ENCODE data around the gene FKBP14. TPM values are rescaled to one million over a fixed set of nuclear protein-coding genes. Genes with fewer than 3 reads are reported as not detected.

Gene FKBP14
- total and polyA plus RNA-seq, 9 of the 15 experiments (the other 6 are each of a cell fraction or from before 2014, with no cell fraction given), result 5.3 to 27.9 (median 14.3) TPM

- DNase-seq (ENCODE audit: extremely low read depth in 1 of 4, low spot score in 3 of 4) (no peak), FAIRE-seq (no peak), ATAC-seq (no peak)
- Histone ChIP-seq H3K4me2 (ENCODE audit: insufficient read depth, low read length) (peak overlapping the region; percentile 46), H3K9ac (ENCODE audit: insufficient read depth in 1 of 2, low read depth in 2 of 2, low read length in 2 of 2) (no peak overlapping the region), H3K36me3 (ENCODE audit: control insufficient read depth, insufficient read depth, low read length) (peaks cover 49% of the 10 kb centered on the region), H3K27me3 (ENCODE audit: control insufficient read depth in 2 of 2, insufficient read depth in 2 of 2, low read length in 2 of 2) (no peaks in the 10 kb centered on the region), H3K4me1 (replicated peaks in 1 of 2; ENCODE audit: control insufficient read depth in 2 of 2, insufficient read depth in 2 of 2, low read length in 2 of 2) (peaks cover 2 to 8% of the 10 kb centered on the region in 2 experiments; a peak in 2 of 5 replicates), H3K4me3 (no peak overlapping the region), H3K9me3 (replicated peaks; ENCODE audit: control insufficient read depth, insufficient read depth, low read depth, low read length) (no peaks in the 10 kb centered on the region), H3K9me1 (ENCODE audit: control insufficient read depth, insufficient read depth, low read length) (no peaks in the 10 kb centered on the region), H2AFZ (ENCODE audit: low read depth, low read length) (no peak overlapping the region), H3K79me2 (ENCODE audit: control insufficient read depth, insufficient read depth, low read length) (peaks cover 58% of the 10 kb centered on the region), H4K20me1 (replicated peaks; ENCODE audit: control insufficient read depth, insufficient read depth, low read length) (no peaks in the 10 kb centered on the region; the same call in 1 of the 2 replicates), H3K27ac (ENCODE audit: extremely low read depth, low read depth, low read length) (no peak overlapping the region)
- POLR2A ChIA-PET, result interaction anchor here (0.6 kb wide), 1 partner anchor 402 kb away, joined by 3 read pairs; no protein-coding TSS in a partner anchor
- TF ChIP-seq GATAD2A (IDR thresholded peaks at IDR 0.05), result no peak
- TF ChIP-seq, protein P1, sequence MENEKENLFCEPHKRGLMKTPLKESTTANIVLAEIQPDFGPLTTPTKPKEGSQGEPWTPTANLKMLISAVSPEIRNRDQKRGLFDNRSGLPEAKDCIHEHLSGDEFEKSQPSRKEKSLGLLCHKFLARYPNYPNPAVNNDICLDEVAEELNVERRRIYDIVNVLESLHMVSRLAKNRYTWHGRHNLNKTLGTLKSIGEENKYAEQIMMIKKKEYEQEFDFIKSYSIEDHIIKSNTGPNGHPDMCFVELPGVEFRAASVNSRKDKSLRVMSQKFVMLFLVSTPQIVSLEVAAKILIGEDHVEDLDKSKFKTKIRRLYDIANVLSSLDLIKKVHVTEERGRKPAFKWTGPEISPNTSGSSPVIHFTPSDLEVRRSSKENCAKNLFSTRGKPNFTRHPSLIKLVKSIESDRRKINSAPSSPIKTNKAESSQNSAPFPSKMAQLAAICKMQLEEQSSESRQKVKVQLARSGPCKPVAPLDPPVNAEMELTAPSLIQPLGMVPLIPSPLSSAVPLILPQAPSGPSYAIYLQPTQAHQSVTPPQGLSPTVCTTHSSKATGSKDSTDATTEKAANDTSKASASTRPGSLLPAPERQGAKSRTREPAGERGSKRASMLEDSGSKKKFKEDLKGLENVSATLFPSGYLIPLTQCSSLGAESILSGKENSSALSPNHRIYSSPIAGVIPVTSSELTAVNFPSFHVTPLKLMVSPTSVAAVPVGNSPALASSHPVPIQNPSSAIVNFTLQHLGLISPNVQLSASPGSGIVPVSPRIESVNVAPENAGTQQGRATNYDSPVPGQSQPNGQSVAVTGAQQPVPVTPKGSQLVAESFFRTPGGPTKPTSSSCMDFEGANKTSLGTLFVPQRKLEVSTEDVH (IDR thresholded peaks at IDR 0.05; ENCODE audit: low read depth, partially characterized antibody), result no peak
- no peak for TF ChIP-seq TCF7 (IDR thresholded peaks at IDR 0.05; ENCODE audit: borderline replicate concordance)
- no peak for TF ChIP-seq CEBPB (tag; IDR thresholded peaks at IDR 0.05)
- TF ChIP-seq ZNF408 (CRISPR knock-in tag; IDR thresholded peaks at IDR 0.05; ENCODE audit: low read depth), result no peak
- no peak for TF ChIP-seq FOXP1 (CRISPR knock-in tag; IDR thresholded peaks at IDR 0.05)
- no peak for TF ChIP-seq POLR3G (IDR thresholded peaks at IDR 0.05; ENCODE audit: extremely low read depth, insufficient read length, insufficient replicate concordance)
- TF ChIP-seq ZNF79 (CRISPR knock-in tag; IDR thresholded peaks at IDR 0.05; ENCODE audit: low read depth), result no peak
- TF ChIP-seq ZNF146 (CRISPR knock-in tag; IDR thresholded peaks at IDR 0.05; ENCODE audit: unreplicated experiment), result no peak
- TF ChIP-seq TAF15 (IDR thresholded peaks at IDR 0.05; ENCODE audit: low read depth, low read length), result no peak
- no peak for TF ChIP-seq PHB2 (IDR thresholded peaks at IDR 0.05; ENCODE audit: low read depth)
- TF ChIP-seq LEF1 (IDR thresholded peaks at IDR 0.05), result no peak
- no peak for TF ChIP-seq KLF10 (CRISPR knock-in tag; IDR thresholded peaks at IDR 0.05)
- TF ChIP-seq ZNF253 (CRISPR knock-in tag; conservative IDR thresholded peaks at IDR 0.05), result no peak
- TF ChIP-seq, protein P2, sequence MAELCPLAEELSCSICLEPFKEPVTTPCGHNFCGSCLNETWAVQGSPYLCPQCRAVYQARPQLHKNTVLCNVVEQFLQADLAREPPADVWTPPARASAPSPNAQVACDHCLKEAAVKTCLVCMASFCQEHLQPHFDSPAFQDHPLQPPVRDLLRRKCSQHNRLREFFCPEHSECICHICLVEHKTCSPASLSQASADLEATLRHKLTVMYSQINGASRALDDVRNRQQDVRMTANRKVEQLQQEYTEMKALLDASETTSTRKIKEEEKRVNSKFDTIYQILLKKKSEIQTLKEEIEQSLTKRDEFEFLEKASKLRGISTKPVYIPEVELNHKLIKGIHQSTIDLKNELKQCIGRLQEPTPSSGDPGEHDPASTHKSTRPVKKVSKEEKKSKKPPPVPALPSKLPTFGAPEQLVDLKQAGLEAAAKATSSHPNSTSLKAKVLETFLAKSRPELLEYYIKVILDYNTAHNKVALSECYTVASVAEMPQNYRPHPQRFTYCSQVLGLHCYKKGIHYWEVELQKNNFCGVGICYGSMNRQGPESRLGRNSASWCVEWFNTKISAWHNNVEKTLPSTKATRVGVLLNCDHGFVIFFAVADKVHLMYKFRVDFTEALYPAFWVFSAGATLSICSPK (IDR thresholded peaks at IDR 0.05; ENCODE audit: borderline replicate concordance), result no peak
- in situ Hi-C loops (cut with MboI), result no loop called here
- no TSS peak for BruUV-seq (replicated peaks)
- CTCF ChIA-PET (ENCODE audit: low intra/inter-chr PET ratio), result no interaction called here
- intact Hi-C loops (cut with micrococcal nuclease), result no loop called here
These were observed 3.5 kb downstream of the FKBP14 start for GRCh38 chr7:30022991-30023390.
